HG03025 (cell line): ENCODE measurements around the gene TMEM238.

Experiments
- ATAC-seq: cut with Tn5 transposase; IDR thresholded peaks from one replicate; pipeline ENCODE4 v1.9.1; 2021; ENCODE audit warnings: mild to moderate bottlenecking, moderate library complexity; ENCODE audit not compliant: unreplicated experiment, low FRiP score

TMEM238 gene

GRCh38 chr19:55360902-55361301, 23.2 kb downstream of the TMEM238 start:
- no peak for ATAC-seq

- ATAC-seq, result no peak
Measured at GRCh38 chr19:55358943-55359908, 24.9 kb downstream of the TMEM238 start.

DNA sequence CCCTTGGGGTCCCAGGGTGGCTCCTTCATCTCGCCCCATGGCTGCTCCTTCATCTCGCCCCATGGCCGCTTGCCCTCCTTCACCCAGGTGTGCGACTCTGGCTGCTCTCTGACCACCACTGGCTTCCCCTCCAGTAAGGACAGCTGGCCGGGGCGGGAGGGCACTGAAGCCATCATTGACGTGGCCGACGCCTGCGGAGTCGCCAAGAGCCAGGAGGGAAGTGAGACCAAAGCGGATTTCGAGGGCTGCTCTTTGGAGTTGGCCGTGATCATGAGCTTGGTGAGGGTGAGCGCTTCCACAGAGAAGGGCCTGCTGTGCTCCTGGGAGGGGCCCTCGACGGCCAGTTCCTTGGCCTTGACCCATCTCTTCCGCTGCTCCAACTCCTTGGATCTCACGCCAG, 25.6 kb downstream of the TMEM238 start:
- no peak for ATAC-seq

- ATAC-seq, result no peak
Measured at GRCh38 chr19:55355213-55355821, 28.8 kb downstream of the TMEM238 start.

DNA sequence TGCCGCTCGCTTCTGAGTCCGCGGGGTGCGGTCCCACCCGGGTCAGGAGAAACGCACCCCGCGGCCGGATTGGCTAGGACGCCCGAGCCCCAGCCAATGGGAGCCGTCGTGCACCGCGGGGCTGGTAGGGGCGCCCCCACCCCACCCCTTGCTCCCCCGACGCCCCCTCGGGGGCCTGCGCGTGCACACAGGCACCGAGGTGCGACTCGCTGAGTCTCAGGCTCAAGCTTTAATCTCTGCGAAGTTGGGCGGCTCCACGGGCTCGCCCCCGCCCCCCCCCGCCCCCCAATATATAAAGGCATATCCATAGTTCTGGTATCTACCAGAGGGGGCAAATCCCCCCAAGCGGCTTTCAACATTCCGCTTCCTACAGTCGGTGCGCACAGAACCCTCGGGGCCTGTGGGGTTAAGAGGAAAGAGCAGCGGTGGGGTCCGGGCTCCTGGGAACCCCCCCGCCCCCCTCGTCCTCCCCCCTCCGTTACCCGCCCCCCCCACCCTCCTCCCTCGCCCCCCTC, 29.3 kb downstream of the TMEM238 start, which contains the start of gene COX6B2:
Gene COX6B2, minus strand, starts transcription at position 22 of the 515 bp plus-strand sequence. CDS start 198 bp downstream, outside the sequence.
- ATAC-seq, result no peak

DNA sequence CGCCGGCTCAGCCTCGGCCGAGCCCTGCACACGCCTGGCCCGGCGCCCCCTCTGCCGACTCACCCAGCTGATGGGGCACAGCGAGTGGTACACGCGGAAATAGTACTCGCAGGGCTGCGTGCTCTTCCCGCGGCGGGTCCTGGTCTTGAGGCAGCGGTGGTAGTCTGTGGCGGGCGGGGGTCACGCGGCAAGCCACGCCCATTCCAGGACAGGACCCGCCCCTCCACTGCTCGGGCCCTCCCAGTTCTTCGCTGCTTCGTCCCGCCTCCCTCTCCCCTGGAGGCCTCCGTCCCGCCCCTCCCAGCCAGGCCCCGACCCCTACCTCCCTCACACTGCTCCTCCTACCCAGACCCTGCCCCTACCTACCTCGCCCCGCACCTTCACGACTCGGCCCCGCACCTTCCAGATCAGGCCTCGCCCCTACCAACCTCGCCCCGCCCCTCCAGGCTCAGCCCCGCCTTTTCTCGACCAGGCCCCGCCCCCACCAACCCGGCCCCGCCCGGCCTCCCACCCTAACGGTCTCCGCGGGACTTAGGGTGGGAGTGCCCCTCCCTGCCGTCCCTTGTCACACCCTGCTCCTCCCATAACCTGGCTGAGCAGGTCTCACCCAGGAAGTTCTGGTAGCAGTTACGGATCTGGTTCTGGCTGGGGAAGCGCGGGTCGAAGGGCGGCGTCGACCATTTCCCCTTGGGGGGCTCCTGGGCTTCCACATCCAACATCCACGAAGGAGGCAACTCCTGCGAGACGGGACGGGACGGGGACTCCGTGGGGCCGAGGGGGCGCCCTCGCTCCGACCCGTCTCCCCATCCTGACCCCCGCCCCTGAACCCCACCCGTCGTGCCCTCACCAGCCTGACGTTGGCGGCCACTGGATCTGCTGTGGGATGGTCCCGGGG, 30.0 kb downstream of the TMEM238 start:
- ATAC-seq, result no peak

- ATAC-seq, result no peak
Measured at GRCh38 chr19:55353356-55353802, 30.7 kb downstream of the TMEM238 start.

DNA sequence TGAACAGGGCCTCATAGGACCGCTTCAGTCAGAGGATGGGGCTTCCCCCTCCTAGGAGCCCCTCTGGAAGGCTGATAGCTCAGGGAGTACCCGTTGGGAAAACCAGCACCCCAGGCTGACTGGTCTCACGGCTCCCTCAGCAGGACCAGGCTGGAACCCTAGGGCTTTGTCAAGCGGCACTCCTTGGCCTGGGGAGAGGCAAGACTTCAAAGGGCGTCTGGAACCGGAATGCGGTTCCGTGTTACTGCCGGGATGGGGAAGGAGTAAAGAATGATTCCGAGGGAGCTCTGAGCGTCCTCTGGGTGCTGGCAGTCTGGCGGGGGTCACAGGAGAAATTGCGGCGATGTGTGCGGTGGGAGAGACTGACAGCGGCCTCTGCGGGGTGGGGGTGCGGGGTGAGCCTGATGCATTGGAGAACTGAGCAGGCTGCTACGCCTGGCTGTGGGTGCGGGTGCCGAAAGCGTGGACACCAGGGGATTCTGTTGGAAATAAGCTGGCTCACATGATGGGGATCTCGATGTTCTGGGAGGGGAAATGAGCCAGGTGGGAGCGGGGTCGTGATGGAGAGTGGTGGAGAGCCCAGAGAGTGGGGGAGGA, 31.4 kb downstream of the TMEM238 start:
- ATAC-seq, result no peak

DNA sequence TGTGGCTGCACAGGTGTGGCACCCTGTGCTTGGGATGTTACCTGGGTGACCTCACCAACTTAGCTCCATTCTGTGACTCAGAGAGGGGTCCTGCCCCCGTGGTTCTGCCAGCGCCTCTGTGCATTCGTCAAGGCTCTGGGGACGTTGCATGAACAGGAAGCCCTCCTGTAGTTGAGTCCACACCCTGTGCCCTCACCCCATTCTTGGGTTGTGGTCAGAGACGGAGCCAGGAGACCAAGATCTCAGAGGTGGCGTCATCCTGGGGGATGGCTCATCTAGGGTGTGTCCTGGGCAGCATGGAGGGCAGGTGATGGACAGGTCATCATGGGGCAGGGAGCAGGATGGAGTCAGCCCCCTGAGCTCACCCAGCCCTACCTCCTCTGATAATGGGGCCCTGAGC, 32.1 kb downstream of the TMEM238 start:
- ATAC-seq, result no peak

GRCh38 chr19:55350620-55351315, 33.3 kb downstream of the TMEM238 start:
- no peak for ATAC-seq

DNA sequence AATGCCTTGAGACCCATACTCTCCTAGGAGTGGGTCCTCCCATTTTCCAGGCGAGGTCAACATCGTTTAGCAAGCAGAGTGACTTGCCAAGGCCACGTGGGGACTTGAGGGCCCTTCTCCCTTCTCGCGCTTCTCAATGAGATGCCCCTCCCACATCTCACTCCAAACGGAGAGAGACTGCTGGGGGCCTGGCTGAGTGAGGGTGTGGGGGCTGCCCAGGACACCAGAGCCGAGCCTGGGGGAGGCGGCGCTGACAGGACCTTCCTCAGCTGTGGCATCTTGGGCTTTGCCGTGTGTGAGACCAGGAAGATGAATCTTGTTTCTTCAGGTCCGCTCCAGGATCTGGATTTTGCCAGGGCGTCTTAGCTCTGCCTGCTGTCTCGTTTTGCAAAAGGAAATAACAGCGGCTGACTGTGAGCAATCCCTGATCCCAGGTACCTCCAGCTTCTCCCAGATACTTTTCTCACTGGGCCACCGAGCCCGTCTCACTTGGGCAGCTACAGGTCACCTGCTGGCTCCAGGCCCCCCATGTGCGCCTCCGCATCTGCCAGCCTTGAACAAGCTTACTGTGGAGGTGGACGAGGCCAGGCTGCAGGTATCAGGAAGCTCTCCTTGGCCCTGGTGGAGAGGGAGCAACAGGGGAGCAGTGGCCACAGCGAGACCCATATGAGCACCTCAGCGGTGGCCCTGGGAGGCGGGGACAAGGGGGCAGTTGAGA, 35.6 kb downstream of the TMEM238 start:
- no peak for ATAC-seq

- ATAC-seq, result no peak
Measured at GRCh38 chr19:55347442-55348009, 36.6 kb downstream of the TMEM238 start.

DNA sequence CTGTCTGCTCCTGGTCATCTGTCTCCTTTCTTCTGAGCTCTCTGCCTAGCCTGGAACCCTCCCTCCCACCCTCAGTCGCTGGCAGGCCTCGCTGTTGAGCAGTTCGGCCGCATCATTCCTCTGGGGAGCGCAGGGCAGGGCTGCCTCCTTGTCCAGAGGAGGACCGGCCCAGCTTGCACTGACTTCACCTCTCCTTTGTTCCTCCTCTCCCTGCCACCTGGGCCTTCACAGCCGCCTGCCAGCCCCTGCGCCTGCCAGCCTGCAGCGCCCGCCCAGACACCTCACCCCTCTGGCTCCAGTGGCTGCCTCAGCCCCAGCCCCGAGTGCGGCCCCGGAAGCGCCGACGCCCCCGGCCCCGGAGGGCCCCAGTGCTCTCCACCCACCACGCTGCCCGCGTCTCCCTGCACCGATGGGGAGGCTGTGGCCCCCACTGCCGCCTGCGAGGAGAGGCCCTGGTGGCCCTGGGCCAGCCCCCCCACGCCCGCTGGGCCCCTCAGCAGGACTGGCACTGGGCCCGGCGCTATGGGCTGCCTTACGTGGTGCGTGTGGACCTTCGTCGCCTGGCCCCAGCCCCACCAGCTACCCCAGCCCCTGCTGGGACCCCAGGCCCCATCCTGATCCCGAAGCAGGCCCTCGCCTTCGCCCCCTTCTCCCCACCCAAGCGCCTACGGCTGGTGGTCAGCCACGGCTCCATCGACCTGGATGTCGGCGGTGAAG, 37.2 kb downstream of the TMEM238 start:
- no peak for ATAC-seq

DNA sequence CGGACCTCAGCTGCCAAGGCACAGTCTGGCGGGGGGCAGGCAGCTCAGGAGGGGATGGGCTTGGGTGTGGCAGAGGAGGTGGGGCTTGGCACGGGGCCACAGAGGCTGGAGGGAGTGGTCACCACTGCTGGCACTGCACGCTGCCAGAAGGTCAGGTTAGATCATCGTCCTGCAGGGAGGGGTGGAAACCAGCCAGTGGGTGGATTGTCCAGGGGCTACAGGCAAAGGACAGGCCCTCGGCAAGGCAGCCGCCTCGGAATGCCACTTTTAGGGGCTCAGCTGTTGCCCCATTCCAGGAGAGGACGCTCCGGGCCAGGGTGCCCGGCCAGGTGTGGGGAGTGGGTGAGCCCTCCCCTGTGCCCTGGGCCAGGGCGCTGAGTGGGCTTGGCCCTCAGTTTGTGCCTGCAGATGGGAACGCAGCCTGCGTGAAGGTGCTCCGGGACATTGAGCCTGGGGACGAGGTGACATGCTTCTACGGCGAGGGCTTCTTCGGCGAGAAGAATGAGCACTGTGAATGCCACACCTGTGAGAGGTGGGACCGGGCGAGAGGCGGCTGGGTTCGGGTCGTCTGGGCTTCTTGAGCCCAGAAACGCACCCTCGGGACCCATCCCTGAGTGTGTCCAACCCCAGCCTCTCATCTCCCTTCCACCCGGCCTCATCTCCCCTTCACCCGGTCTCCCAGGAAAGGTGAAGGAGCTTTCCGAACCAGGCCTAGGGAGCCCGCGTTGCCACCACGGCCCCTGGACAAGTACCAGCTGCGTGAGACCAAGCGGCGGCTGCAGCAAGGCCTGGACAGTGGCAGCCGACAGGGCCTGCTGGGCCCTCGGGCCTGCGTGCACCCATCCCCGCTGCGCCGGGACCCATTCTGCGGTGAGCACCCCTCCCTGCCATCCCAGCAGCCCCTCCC, 38.0 kb downstream of the TMEM238 start:
- ATAC-seq, result no peak

- no peak for ATAC-seq
Measured at GRCh38 chr19:55345101-55345817, 38.8 kb downstream of the TMEM238 start.

- ATAC-seq, result no peak
Measured at GRCh38 chr19:55344444-55344843, 39.6 kb downstream of the TMEM238 start.
